ENCODE results near the gene KRT15. TPM values are rescaled to one million over a fixed set of nuclear protein-coding genes. Genes with fewer than 3 reads are reported as not detected.

Gene KRT15
- total and polyA plus RNA-seq, 2 of the 8 experiments (the other 6 are each of a cell fraction or from before 2014, with no cell fraction given), result 0.11 to 0.13 TPM

DNA sequence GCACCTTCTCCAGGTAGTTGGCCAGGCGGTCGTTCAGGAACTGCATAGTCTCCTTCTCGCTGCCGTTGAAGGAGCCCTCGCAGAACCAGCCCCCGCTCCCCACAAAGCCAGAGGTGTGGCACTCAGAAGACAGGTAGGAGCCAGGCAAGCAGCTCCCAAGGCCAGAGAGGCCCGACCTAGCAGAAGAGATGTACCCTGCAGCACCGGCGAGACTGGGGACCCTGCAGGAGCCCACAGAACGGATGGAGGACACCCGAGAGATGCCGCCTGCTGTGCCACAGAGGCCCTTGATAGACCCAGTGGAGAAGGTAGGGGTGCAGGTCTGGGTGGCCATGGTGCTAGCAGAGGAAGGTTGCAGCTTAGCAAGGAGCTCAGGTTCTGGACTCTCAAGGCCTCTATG, 29.2 kb downstream of the KRT15 start, which contains the start of gene KRT36:
KRT36 (minus strand) TSS at position 380 of the 400 bp plus-strand sequence; CDS start at position 334, 46 bp downstream.
- H3K79me2 ChIP-seq (ENCODE audit: control insufficient read depth in 1 of 2, insufficient read depth in 2 of 2, low read length in 2 of 2), result no peaks in the 10 kb centered on the region
- H3K4me1 ChIP-seq (replicated peaks in 1 of 4; ENCODE audit: control insufficient read depth in 3 of 4, insufficient read depth in 4 of 4, low read length in 3 of 4), result no peaks in the 10 kb centered on the region; a peak in 2 of 7 replicates
- no peak within 1 kb of the TSS for H4K5ac ChIP-seq (ENCODE audit: insufficient read length, low read depth, low read length)
- no peaks in the 10 kb centered on the region for H3K79me1 ChIP-seq (ENCODE audit: low read depth, low read length)
- no peaks in the 10 kb centered on the region for H3K36me3 ChIP-seq (ENCODE audit: control insufficient read depth in 2 of 4, insufficient read depth in 4 of 4, low read length in 3 of 4)
- no peak within 1 kb of the TSS for H2BK5ac ChIP-seq (ENCODE audit: low read depth, low read length)
- H3K4ac ChIP-seq (replicated peaks; ENCODE audit: insufficient read length, low read depth, low read length), result no peak within 1 kb of the TSS
- FAIRE-seq (no peak), DNase-seq (ENCODE audit: low read depth in 1 of 2, low spot score in 2 of 2) (no peak)
- H3K23ac ChIP-seq (ENCODE audit: insufficient read length), result no peak within 1 kb of the TSS
- 88% methylated on average over 9 of the region's 12 CpGs; no CpG with 5 or more reads in 1 of the 2 experiments for WGBS, 2 experiments (ENCODE audit: extremely low coverage in 1 of 2, insufficient coverage in 1 of 2, insufficient read length in 1 of 2, insufficient replicate concordance in 2 of 2, low coverage in 1 of 2, low lambda C conversion rate in 2 of 2, missing lambda C conversion rate in 1 of 2)
- ChIA-PET POLR2A (ENCODE audit: partially characterized antibody) (interaction anchor here (0.9 kb wide), 1 partner anchor 199 kb away, joined by 3 read pairs; the partner anchor contains the start of gene EIF1), CTCF (ENCODE audit: partially characterized antibody) (interaction anchor here (0.6 to 33.9 kb wide), 11 partner anchors 7 to 664 kb away, joined by 3 to 427 read pairs (median 5); partner anchors contain the start of gene KRT35)
- H3K4me2 ChIP-seq (ENCODE audit: insufficient read depth in 1 of 2, low read depth in 2 of 2, low read length in 2 of 2), result no peak within 1 kb of the TSS
- H3K18ac ChIP-seq (ENCODE audit: extremely low read depth, low read length), result no peak within 1 kb of the TSS
- H3K4me3 ChIP-seq (ENCODE audit: extremely low read depth in 1 of 4, insufficient read depth in 2 of 4, low read depth in 3 of 4, low read length in 4 of 4), result no peak within 1 kb of the TSS
- peaks cover 0 to 12% (median 6%) of the 10 kb centered on the region in 4 experiments; a peak in 6 of 7 replicates for H3K27me3 ChIP-seq (replicated peaks in 1 of 4; ENCODE audit: control insufficient read depth in 3 of 4, extremely low read depth in 1 of 4, insufficient read depth in 3 of 4, low read length in 3 of 4)
- H2BK12ac ChIP-seq (ENCODE audit: low read depth, low read length), result no peak within 1 kb of the TSS
- no peak within 1 kb of the TSS for H2BK20ac ChIP-seq (ENCODE audit: low read length)
- H3K23me2 ChIP-seq (ENCODE audit: low read depth, low read length), result no peaks in the 10 kb centered on the region
- no peak within 1 kb of the TSS for H4K8ac ChIP-seq (ENCODE audit: extremely low read depth, insufficient read depth, low read length)
- no peak within 1 kb of the TSS for H3K14ac ChIP-seq (ENCODE audit: insufficient read length)
- no peak within 1 kb of the TSS for H2AFZ ChIP-seq (ENCODE audit: low read length)
- H2AK5ac ChIP-seq (ENCODE audit: low read depth, low read length), result no peak within 1 kb of the TSS
- H2BK120ac ChIP-seq (replicated peaks; ENCODE audit: low read depth, low read length), result no peak within 1 kb of the TSS
- no peak within 1 kb of the TSS for H3K56ac ChIP-seq (replicated peaks; ENCODE audit: insufficient read length, low read depth, low read length)
- no peaks in the 10 kb centered on the region for H3K9me3 ChIP-seq (ENCODE audit: insufficient read depth in 2 of 2, low read depth in 1 of 2, low read length in 1 of 2)
- H4K20me1 ChIP-seq (replicated peaks in 1 of 2; ENCODE audit: control insufficient read depth in 1 of 2, insufficient read depth in 2 of 2, low read length in 2 of 2), result no peaks in the 10 kb centered on the region
- no peak within 1 kb of the TSS for H3K27ac ChIP-seq (ENCODE audit: low read depth, low read length)
- H4K91ac ChIP-seq (replicated peaks; ENCODE audit: insufficient read length, low read length), result no peak within 1 kb of the TSS
- H2BK15ac ChIP-seq (ENCODE audit: low read length), result no peak within 1 kb of the TSS
- no peak within 1 kb of the TSS for H3K9ac ChIP-seq (replicated peaks in 1 of 4; ENCODE audit: extremely low read depth in 1 of 4, low read depth in 3 of 4, low read length in 3 of 4)
- TF ChIP-seq EZH2 (IDR thresholded peaks at IDR 0.05; ENCODE audit: low read depth, low read length, severe bottlenecking) (no peak), TBP (IDR thresholded peaks at IDR 0.05; ENCODE audit: low read depth, low read length) (no peak), YY1 (IDR thresholded peaks at IDR 0.05; ENCODE audit: low read depth, low read length) (no peak), GTF2F1 (IDR thresholded peaks at IDR 0.05; ENCODE audit: borderline replicate concordance, low read depth, low read length) (no peak), BRCA1 (IDR thresholded peaks at IDR 0.05; ENCODE audit: low read depth, low read length) (no peak), BCL11A (IDR thresholded peaks at IDR 0.05; ENCODE audit: low read depth in 2 of 2, low read length in 2 of 2) (no peak), CREB1 (IDR thresholded peaks at IDR 0.05) (no peak), FOSL1 (IDR thresholded peaks at IDR 0.05; ENCODE audit: insufficient read depth, low read depth, low read length) (no peak), KDM4A (IDR thresholded peaks at IDR 0.05; ENCODE audit: low read depth, low read length, severe bottlenecking) (no peak), POLR2A (IDR thresholded peaks at IDR 0.05; ENCODE audit: control extremely low read depth in 1 of 2, low read depth in 2 of 2, low read length in 2 of 2) (no peak), SRF (IDR thresholded peaks at IDR 0.05; ENCODE audit: low read depth, low read length) (no peak), TAF7 (optimal IDR thresholded peaks at IDR 0.05; ENCODE audit: borderline replicate concordance, low read depth, low read length) (no peak), BACH1 (IDR thresholded peaks at IDR 0.05; ENCODE audit: low read length) (no peak), EP300 (IDR thresholded peaks at IDR 0.05; ENCODE audit: borderline replicate concordance in 1 of 2, low read depth in 2 of 2, low read length in 2 of 2) (no peak), CBX8 (IDR thresholded peaks at IDR 0.05; ENCODE audit: borderline replicate concordance, low read depth, low read length) (no peak), CEBPB (IDR thresholded peaks at IDR 0.05; ENCODE audit: low read depth, low read length) (no peak)
